Uterus (tissue), 2 donors: ENCODE data around the gene ADARB1.

Experiments
- POLR2A ChIP-seq, 2 donors: fragments of 450-650 bp; IDR thresholded peaks; one replicate each; pipeline ENCODE4 v1.6.1; 2016; ENCODE audit warnings: antibody characterized with exemption in 2 of 2, mild to moderate bottlenecking in 1 of 2, moderate library complexity in 1 of 2
- TF ChIP-seq, protein P1 (sequence below), 4 experiments: fragments of 200-600 bp in 2 of 4; fragments of 450-650 bp in 2 of 4; sonication (generic) in 2 of 4; IDR thresholded peaks; one replicate each; pipeline ENCODE4 v1.5.1; 2016 to 2019; ENCODE audit warnings: antibody characterized with exemption in 4 of 4, mild to moderate bottlenecking in 2 of 4, moderate library complexity in 1 of 4

DNA sequence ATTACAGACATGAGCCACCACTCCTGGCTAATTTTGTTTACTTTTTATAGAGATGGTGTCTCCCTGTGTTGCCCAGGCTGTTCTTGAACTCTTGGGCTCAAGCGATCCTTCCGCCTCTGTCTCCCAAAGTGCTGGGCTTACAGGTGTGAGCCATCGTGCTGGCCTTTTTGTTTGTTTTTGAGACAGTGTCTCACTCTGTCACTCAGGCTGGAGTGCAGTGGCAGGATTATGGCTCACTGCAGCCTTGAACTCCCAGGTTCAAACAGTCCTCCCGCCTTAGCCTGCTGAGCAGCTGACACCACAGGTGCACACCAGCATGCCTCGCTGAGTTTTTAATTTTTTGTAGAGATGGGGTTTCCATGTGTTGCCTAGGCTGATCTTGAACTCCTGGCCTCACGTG is 49.1 kb downstream of the ADARB1 start:
- TF ChIP-seq, protein P1, sequence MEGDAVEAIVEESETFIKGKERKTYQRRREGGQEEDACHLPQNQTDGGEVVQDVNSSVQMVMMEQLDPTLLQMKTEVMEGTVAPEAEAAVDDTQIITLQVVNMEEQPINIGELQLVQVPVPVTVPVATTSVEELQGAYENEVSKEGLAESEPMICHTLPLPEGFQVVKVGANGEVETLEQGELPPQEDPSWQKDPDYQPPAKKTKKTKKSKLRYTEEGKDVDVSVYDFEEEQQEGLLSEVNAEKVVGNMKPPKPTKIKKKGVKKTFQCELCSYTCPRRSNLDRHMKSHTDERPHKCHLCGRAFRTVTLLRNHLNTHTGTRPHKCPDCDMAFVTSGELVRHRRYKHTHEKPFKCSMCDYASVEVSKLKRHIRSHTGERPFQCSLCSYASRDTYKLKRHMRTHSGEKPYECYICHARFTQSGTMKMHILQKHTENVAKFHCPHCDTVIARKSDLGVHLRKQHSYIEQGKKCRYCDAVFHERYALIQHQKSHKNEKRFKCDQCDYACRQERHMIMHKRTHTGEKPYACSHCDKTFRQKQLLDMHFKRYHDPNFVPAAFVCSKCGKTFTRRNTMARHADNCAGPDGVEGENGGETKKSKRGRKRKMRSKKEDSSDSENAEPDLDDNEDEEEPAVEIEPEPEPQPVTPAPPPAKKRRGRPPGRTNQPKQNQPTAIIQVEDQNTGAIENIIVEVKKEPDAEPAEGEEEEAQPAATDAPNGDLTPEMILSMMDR (IDR thresholded peaks at IDR 0.05), result no peak
- no peak for TF ChIP-seq POLR2A (IDR thresholded peaks at IDR 0.05)
